Suprapubic skin (tissue), 4 donors: ENCODE measurements around the gene C3orf52. TPM values are rescaled to one million over a fixed set of nuclear protein-coding genes. Genes with fewer than 3 reads are reported as not detected.

Experiments
- DNase-seq, 2 donors: peaks; one replicate each; pipeline ENCODE4 v3.0.0-alpha.2; 2019; ENCODE audit warnings: low spot score in 2 of 2
- H3K27ac ChIP-seq: fragments of 200-600 bp; sonication (generic); one replicate; pipeline ENCODE4 v1.5.1; 2019
- H3K27me3 ChIP-seq: fragments of 200-600 bp; sonication (generic); one replicate; pipeline ENCODE4 v1.5.1; 2019
- H3K36me3 ChIP-seq: fragments of 200-600 bp; sonication (generic); one replicate; pipeline ENCODE4 v1.5.1; 2019
- H3K4me1 ChIP-seq: fragments of 200-600 bp; sonication (generic); one replicate; pipeline ENCODE4 v1.5.1; 2019
- H3K4me3 ChIP-seq: fragments of 200-600 bp; sonication (generic); one replicate; pipeline ENCODE4 v1.5.1; 2019; ENCODE audit warnings: mild to moderate bottlenecking
- H3K9me3 ChIP-seq: fragments of 200-600 bp; sonication (generic); one replicate; pipeline ENCODE4 v1.5.1; 2019
- CTCF ChIP-seq, 2 donors: fragments of 200-600 bp in 1 of 2; fragments of 450-650 bp in 1 of 2; sonication (generic) in 1 of 2; IDR thresholded peaks; one replicate each; pipeline ENCODE4 v1.5.1; 2016 to 2019; ENCODE audit warnings: antibody characterized with exemption in 2 of 2, mild to moderate bottlenecking in 1 of 2, moderate library complexity in 1 of 2
- EP300 ChIP-seq: sonication (generic); formaldehyde crosslinking; IDR thresholded peaks from one replicate; pipeline ENCODE4 v1.6.1; 2017; ENCODE audit warnings: antibody characterized with exemption
- POLR2A ChIP-seq, 2 donors: fragments of 450-650 bp; IDR thresholded peaks; one replicate each; pipeline ENCODE4 v1.6.1; 2017; ENCODE audit warnings: antibody characterized with exemption in 2 of 2, mild to moderate bottlenecking in 2 of 2, moderate library complexity in 2 of 2
- POLR2AphosphoS5 ChIP-seq, 3 donors: sonication (generic); formaldehyde crosslinking; IDR thresholded peaks; one replicate each; pipeline ENCODE4 v1.6.1; 2017; ENCODE audit warnings: antibody characterized with exemption in 3 of 3
- WGBS: methylation state at CpG from one replicate; pipeline ENCODE4 v1.1.5; 2018; 5-methylcytosine and 5-hydroxymethylcytosine counted together
- total RNA-seq, 4 donors: library from RNA; depleted of rRNA; stranded (reverse); fragments of >200 nt; gene quantifications; one replicate each; pipeline ENCODE4 v1.1.0, GENCODE V29; 2016

Gene C3orf52
- total RNA-seq, 4 donors from 2014 or later, result 78.8 to 183 (median 96.7) TPM

- Histone ChIP-seq H3K4me3 (no peak overlapping the region), H3K36me3 (no peaks in the 10 kb centered on the region), H3K9me3 (no peaks in the 10 kb centered on the region), H3K27ac (no peak overlapping the region), H3K27me3 (no peaks in the 10 kb centered on the region), H3K4me1 (no peaks in the 10 kb centered on the region)
- no peak for DNase-seq
- 90% methylated on average over 1 of the region's 1 CpG for WGBS
- TF ChIP-seq EP300, result no peak
- TF ChIP-seq CTCF (IDR thresholded peaks at IDR 0.05), result no peak
- TF ChIP-seq POLR2AphosphoS5 (IDR thresholded peaks at IDR 0.05), result no peak
- no peak for TF ChIP-seq POLR2A (IDR thresholded peaks at IDR 0.05)
Observed at GRCh38 chr3:112140584-112140983, 54.4 kb downstream of the C3orf52 start.

- Histone ChIP-seq H3K27me3 (no peaks in the 10 kb centered on the region), H3K36me3 (no peaks in the 10 kb centered on the region), H3K9me3 (no peaks in the 10 kb centered on the region), H3K4me3 (no peak overlapping the region), H3K4me1 (no peaks in the 10 kb centered on the region), H3K27ac (no peak overlapping the region)
- no peak for DNase-seq
- WGBS, result 93% methylated on average over 2 of the region's 2 CpGs
- TF ChIP-seq POLR2AphosphoS5 (IDR thresholded peaks at IDR 0.05) (no peak), CTCF (IDR thresholded peaks at IDR 0.05) (no peak), EP300 (no peak), POLR2A (IDR thresholded peaks at IDR 0.05) (no peak)
Observed at GRCh38 chr3:112141293-112141692, 55.1 kb downstream of the C3orf52 start.

GRCh38 chr3:112143251-112143650 is 57.1 kb downstream of the C3orf52 start:
- H3K27ac ChIP-seq, result no peak overlapping the region
- H3K4me1 ChIP-seq, result no peaks in the 10 kb centered on the region
- H3K9me3 ChIP-seq, result no peaks in the 10 kb centered on the region
- H3K27me3 ChIP-seq, result no peaks in the 10 kb centered on the region
- TF ChIP-seq POLR2AphosphoS5 (IDR thresholded peaks at IDR 0.05) (no peak), EP300 (no peak), POLR2A (IDR thresholded peaks at IDR 0.05) (no peak), CTCF (IDR thresholded peaks at IDR 0.05) (no peak)
- H3K36me3 ChIP-seq, result no peaks in the 10 kb centered on the region
- H3K4me3 ChIP-seq, result no peak overlapping the region
- DNase-seq, result no peak
- 85% methylated on average over 1 of the region's 1 CpG for WGBS

GRCh38 chr3:112143689-112144088 is 57.5 kb downstream of the C3orf52 start:
- Histone ChIP-seq H3K4me1 (no peaks in the 10 kb centered on the region), H3K4me3 (no peak overlapping the region), H3K36me3 (no peaks in the 10 kb centered on the region), H3K27ac (no peak overlapping the region), H3K27me3 (no peaks in the 10 kb centered on the region), H3K9me3 (no peaks in the 10 kb centered on the region)
- DNase-seq, result no peak
- 72% methylated on average over 1 of the region's 1 CpG for WGBS
- no peak for TF ChIP-seq POLR2A (IDR thresholded peaks at IDR 0.05)
- no peak for TF ChIP-seq POLR2AphosphoS5 (IDR thresholded peaks at IDR 0.05)
- TF ChIP-seq CTCF (IDR thresholded peaks at IDR 0.05), result no peak
- TF ChIP-seq EP300, result no peak

- H3K27ac ChIP-seq, result no peak overlapping the region
Observed at GRCh38 chr3:112149136-112149535, 62.9 kb downstream of the C3orf52 start.

More at GRCh38 chr3:112149136-112149535, 62.9 kb downstream of the C3orf52 start:
- WGBS, result no CpG with 5 or more reads among the region's 1 CpG
- Histone ChIP-seq H3K4me1 (no peaks in the 10 kb centered on the region), H3K4me3 (no peak overlapping the region), H3K9me3 (no peaks in the 10 kb centered on the region), H3K36me3 (no peaks in the 10 kb centered on the region), H3K27me3 (no peaks in the 10 kb centered on the region)
- no peak for TF ChIP-seq EP300
- no peak for TF ChIP-seq POLR2A (IDR thresholded peaks at IDR 0.05)
- TF ChIP-seq CTCF (IDR thresholded peaks at IDR 0.05), result no peak
- no peak for TF ChIP-seq POLR2AphosphoS5 (IDR thresholded peaks at IDR 0.05)
- DNase-seq, result no peak
